ENCODE results near the gene NACAD. TPM values are rescaled to one million over a fixed set of nuclear protein-coding genes. Genes with fewer than 3 reads are reported as not detected.

Gene NACAD
- total RNA-seq, 4 donors from 2014 or later, result 6.1 to 7.8 (median 6.7) TPM

- WGBS, 2 donors, result 53 to 78% methylated on average over 1 of the region's 1 CpG
- H3K4me3 ChIP-seq, result no peak overlapping the region
- no peaks in the 10 kb centered on the region for H3K9me3 ChIP-seq
- H3K27me3 ChIP-seq, result no peaks in the 10 kb centered on the region
- H3K27ac ChIP-seq, result peak overlapping the region in 1 of 4 donors; percentile 8
- no peak for DNase-seq (ENCODE audit: low spot score in 2 of 2)
- H3K36me3 ChIP-seq, result peaks cover 0 to 16% (median 0%) of the 10 kb centered on the region in 3 donors
- H3K4me1 ChIP-seq, result peaks cover 0 to 27% (median 11%) of the 10 kb centered on the region in 4 donors
- TF ChIP-seq EP300 (IDR thresholded peaks at IDR 0.05) (no peak), POLR2A (IDR thresholded peaks at IDR 0.05) (no peak), CTCF (IDR thresholded peaks at IDR 0.05) (no peak)
These were observed 55.4 kb downstream of the NACAD start for GRCh38 chr7:45033261-45033930.

GRCh38 chr7:45032421-45032820 is 56.3 kb downstream of the NACAD start:
- Histone ChIP-seq H3K9me3 (no peaks in the 10 kb centered on the region), H3K4me3 (no peak overlapping the region), H3K36me3 (peaks cover 0 to 18% (median 0%) of the 10 kb centered on the region in 3 donors), H3K27ac (no peak overlapping the region), H3K4me1 (peaks cover 0 to 27% (median 11%) of the 10 kb centered on the region in 4 donors), H3K27me3 (no peaks in the 10 kb centered on the region)
- no peak for DNase-seq (ENCODE audit: low spot score in 2 of 2)
- TF ChIP-seq EP300 (IDR thresholded peaks at IDR 0.05) (no peak), CTCF (IDR thresholded peaks at IDR 0.05) (no peak), POLR2A (IDR thresholded peaks at IDR 0.05) (no peak)
- 84 to 85% methylated on average over 3 to 4 of the region's 4 CpGs for WGBS, 2 donors

- no peaks in the 10 kb centered on the region for H3K9me3 ChIP-seq
- WGBS, 2 donors, result 66 to 69% methylated on average over 4 of the region's 4 CpGs
- H3K27ac ChIP-seq, result no peak overlapping the region
- DNase-seq (ENCODE audit: low spot score in 2 of 2), result no peak
- H3K36me3 ChIP-seq, result peaks cover 0 to 24% (median 0%) of the 10 kb centered on the region in 3 donors
- H3K4me3 ChIP-seq, result no peak overlapping the region
- H3K4me1 ChIP-seq, result peaks cover 0 to 26% (median 11%) of the 10 kb centered on the region in 4 donors
- no peaks in the 10 kb centered on the region for H3K27me3 ChIP-seq
- TF ChIP-seq CTCF (IDR thresholded peaks at IDR 0.05) (no peak), EP300 (IDR thresholded peaks at IDR 0.05) (no peak), POLR2A (IDR thresholded peaks at IDR 0.05) (no peak)
These were observed 56.9 kb downstream of the NACAD start for GRCh38 chr7:45031829-45032228.

Small RNAs within 50 kb of the gene (small RNA-seq; reads per million reads assigned to genes)
- gene SNORA5A, result 1.2 reads per million, percentile 32 among the genes with 10 or more reads in this experiment
- not detected for gene SNORA5B
- gene SNORA5C, result 74.7 reads per million, percentile 95 among the genes with 10 or more reads in this experiment

Other genes with a start within 250 kb of the NACAD start
- 100 to 1,000 TPM in 3 of 4 donors, 10 to 100 TPM in 1; 97.5 to 136 (median 126) TPM for gene H2AZ2, start 240.9 kb downstream of the NACAD start, total RNA-seq
- gene PURB, start 203.4 kb downstream of the NACAD start, total RNA-seq, result 10 to 100 TPM; 20.0 to 26.4 (median 23.3) TPM
- gene MYO1G, start 110.0 kb downstream of the NACAD start, total RNA-seq, result 10 to 100 TPM in 1 of 4 donors, 1 to 10 TPM in 2, under 1 TPM in 1; 0.84 to 10.5 (median 3.3) TPM
- 10 to 100 TPM; 41.1 to 46.3 (median 44.0) TPM for gene CCM2, start 88.8 kb downstream of the NACAD start, total RNA-seq
- gene TBRG4, start 22.7 kb upstream of the NACAD start, total RNA-seq, result 10 to 100 TPM; 32.3 to 81.3 (median 54.0) TPM
- 100 to 1,000 TPM in 3 of 4 donors, 10 to 100 TPM in 1; 31.6 to 117 (median 112) TPM for gene RAMP3, start 68.8 kb upstream of the NACAD start, total RNA-seq

All from tibial nerve (tissue), 4 donors.